GM19463 (cell line): Measurements from ENCODE around the gene ISYNA1.

Experiments used
- ATAC-seq: cut with Tn5 transposase; IDR thresholded peaks from one replicate; pipeline ENCODE4 v1.9.1; 2021; ENCODE audit warnings: mild to moderate bottlenecking, moderate library complexity; ENCODE audit not compliant: unreplicated experiment

The ISYNA1 gene

GRCh38 chr19:18433015-18433691 lies 4.8 kb downstream of the ISYNA1 start:
- ATAC-seq: no peak

- no peak for ATAC-seq
Observed at GRCh38 chr19:18432275-18433014, 5.5 kb downstream of the ISYNA1 start.

DNA sequence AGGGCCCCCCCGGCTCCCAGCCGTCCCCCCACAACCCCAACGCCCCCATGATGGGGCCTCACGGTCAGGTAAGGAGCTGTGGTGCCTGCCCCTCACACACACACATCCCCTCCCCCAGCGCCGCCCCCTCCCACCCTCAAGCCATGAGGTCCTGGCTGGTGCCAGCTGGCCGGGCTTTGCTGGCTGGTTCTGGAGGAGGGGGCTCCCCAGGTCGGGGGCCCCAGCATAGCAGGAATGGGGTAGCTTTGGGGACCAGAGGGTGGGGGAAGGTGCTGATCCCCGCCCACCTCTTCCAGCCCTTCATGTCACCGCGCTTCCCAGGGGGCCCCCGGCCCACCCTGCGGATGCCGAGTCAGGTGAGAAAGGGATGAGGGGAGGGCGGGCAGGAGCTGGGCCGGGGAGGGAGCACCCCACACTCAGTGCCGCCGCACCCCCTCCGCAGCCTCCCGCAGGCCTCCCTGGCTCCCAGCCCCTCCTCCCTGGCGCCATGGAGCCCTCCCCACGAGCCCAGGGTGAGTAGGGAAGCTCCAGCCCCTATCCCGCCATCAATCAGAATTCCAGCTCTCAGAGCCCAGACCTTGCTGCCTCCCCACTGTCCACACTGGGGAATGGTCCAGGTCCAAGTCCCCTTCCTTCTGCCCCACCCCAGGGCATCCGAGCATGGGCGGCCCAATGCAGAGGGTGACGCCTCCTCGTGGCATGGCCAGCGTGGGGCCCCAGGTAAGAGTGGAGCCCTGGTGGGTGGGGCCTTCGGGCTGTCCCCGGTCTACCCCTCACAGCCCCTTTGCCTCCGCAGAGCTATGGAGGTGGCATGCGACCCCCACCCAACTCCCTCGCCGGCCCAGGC lies 6.4 kb downstream of the ISYNA1 start:
- no peak for ATAC-seq

DNA sequence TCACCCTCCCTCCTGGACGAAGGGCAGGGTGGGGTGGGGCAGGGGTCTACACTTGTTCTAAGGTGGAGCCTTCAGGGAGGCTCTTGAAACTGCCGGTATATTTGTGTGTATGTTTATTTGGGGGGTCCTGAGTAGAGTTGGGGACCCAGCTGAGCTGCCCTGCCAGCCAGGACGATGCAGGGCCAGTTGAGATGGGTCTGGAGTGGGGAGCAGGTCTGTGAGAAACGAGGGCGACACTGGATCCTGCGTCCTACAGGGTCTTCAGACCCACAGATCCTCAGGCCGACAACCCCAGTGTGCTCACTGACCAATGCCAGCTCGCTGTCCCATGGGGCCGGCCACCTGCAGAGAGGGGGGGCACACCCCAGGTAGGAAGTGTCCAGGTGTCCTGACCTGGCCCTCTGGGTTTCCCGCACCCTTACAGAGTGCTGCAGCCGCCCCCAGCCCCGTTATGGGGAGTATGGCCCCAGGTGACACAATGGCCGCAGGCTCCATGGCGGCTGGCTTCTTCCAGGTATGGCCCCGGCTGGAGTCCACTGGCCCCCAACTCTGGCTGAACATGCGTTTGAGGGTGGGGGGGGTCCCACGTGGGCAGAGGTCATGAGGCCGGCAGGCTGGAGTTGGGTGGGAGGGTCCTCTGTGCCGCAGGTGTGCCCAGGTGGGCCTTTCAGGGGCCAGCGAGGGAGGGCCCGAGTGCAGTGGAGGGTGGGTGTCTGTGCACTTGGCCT lies 7.4 kb downstream of the ISYNA1 start:
- ATAC-seq: no peak

DNA sequence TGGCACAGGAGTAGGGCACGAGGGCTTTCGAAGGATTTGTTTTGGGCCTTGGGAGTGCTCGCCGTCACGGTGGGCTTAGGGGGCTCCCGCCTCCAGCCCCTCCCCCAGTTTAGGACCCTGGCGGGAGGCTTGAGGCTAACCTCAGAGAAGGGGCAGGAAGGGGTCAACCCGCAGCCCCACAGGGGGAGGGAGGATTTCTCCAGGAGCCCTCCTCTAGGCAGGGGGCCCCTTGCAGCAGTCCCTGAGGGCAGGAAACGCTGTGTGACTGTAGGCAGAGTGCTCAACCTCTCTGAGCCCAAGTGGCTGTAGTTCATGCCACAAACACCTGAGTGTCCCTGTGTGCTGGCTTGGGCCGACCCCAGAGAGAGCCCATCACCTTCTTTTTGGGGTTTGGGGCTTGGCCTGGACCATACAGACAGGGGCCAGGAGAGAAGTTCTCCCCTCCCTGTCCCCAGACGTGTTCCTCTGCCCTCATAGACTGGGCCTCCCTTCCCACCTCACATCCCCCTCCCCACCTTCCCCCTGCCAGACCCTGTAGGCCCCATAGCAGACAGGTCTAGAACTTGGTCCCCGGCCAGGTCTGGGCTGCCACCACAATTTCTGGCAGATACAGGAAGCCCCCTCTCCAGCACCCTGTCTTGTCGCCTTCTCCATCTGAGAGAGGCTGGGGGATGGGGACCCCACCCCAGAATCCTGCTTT lies 8.1 kb downstream of the ISYNA1 start:
- no peak for ATAC-seq

DNA sequence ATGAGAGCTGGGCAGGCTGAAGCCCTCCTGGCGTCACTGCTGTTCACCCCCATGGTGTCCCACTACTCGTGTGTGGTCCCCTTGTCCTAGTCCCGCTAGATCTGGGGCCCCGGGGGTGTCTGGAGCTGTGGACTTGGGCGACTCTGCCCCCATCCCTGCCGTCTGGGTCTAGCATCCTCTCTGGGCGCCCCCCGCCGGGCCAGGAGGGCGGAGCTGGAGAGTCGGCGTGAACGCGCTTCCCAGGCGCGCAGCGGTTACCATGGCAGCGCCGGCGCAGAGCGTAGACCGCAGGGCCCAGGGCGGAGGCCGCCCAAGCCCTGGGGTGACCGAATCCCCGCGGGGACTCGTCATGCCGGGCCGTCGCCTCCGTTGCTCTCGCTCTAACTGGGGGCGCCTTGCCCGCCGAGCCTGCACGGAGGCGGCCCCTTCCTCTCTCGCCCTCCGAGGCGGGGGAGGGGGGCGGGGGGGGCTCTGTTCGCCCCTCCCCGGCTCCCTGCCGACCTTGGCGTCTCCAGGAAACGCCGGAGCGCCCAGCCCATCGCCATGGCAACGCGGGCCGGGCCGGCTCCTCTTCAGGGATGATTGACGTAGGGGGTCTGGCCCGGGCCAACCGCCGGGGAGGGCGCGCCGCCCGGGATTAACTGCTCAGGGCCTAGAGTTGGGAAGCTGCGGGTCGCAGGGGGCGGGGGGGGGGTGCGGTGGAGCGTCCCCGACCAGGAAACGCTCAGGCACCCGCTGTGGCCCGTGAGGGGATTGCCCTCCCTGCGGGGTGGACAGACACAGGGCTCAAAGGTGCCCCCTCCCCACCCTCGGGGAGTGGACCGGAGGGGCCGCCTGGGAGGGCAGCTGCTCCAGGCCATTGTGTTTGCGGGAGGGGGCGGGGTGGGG lies 8.9 kb downstream of the ISYNA1 start:
- ATAC-seq: peak; percentile 83

GRCh38 chr19:18428173-18428786 lies 9.7 kb downstream of the ISYNA1 start:
- ATAC-seq: no peak

DNA sequence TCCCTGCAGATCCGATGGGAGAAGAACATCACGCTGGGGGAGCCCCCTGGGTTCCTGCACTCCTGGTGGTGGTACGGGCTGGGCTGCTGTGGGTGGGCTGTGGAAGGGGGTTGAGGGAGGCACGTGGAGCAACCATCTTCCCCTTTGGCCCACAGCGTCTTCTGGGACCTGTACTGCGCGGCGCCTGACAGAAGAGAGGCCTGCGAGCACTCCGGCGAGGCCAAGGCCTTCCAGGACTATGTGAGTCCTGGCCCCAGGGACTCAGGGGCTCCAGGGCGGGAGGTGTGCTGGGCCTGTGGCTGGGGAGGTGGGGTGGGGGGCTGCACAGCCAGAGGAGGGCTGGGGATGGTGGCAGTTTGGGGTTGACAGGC lies 10.2 kb downstream of the ISYNA1 start:
- no peak for ATAC-seq

- no peak for ATAC-seq
Observed at GRCh38 chr19:18427080-18427742, 10.7 kb downstream of the ISYNA1 start.

GRCh38 chr19:18426416-18426767 lies 11.5 kb downstream of the ISYNA1 start:
- ATAC-seq: no peak

DNA sequence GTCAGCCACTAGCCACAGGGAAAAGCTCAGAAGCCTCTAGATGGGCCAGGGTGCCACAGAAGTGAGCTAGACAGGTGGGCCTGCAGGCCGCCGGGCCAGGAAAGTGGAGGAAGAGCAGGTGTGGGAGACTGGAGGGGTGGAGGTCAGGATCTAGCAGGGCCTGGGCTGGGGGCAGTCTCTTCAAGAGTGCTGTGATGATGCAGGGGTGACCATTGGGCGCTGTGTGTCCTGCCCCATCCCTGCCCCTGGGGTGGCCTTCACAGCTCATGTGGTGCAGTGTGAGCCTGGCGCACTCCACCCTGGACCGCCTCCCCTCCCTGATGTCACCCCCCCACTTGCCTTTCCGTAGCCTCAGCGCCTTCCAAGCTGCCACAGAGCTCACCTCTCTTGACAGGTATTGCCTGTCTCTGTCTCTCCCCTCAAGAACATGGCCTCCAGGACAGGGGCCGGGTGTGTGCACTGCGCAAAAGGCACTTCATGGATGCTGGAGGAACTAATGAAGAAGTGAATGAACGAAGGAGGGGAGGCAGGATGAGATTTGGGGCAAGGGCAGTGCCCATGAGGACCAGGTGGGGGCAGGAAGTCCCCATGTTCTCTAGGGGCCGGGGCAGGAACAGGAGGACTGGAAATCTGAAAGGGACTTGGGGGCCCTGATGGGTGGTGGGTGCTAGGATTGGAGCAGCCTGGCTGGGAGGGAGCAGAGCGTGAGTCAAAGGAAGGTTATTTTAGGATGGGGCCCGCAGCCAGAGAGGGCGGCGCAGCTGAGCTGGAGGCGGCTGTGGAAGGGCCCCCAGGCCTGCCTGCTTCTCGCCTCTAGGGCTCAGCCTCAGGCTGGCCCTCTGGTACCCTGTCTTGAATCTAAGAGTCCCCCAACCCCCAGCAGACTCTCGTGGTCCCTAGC lies 12.2 kb downstream of the ISYNA1 start:
- no peak for ATAC-seq

GRCh38 chr19:18424890-18425514 lies 12.9 kb downstream of the ISYNA1 start:
- no peak for ATAC-seq

DNA sequence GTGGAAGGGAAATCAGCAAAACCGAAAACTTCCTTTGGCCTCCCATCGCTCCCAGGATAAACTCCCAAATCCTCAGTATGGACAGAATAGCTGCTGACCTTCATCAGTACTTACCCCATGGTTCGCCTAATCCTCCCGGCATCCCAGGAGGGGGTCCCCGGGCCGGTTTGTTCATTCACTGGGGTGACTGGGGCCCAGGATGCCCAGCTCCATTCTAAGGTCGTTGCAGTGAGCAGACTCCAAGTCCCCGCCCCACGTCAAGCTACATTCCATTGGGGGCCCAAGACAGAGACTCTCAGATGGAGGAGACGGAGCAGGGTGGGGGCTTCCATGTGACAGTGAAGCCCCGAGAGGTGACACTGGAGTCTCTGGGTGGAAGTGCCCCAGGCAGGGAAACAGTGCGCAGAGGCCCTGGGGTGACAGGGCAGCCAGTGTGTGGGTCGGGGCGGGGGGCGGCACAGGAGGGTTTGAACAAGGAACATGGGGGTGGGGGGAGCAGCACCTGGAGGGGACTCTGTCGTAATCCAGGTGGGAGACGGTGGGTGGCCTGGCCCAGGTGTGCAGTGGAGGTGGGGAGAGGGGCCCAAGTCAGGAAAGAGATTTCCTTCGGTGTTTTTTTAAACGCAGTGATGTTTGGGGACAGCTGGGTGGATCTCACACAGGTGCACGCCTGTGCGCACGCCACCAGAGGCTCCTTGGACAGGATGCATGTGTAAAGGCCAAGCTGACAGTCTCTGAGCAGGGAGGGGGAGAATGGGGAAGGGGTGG lies 13.6 kb downstream of the ISYNA1 start:
- no peak for ATAC-seq

DNA sequence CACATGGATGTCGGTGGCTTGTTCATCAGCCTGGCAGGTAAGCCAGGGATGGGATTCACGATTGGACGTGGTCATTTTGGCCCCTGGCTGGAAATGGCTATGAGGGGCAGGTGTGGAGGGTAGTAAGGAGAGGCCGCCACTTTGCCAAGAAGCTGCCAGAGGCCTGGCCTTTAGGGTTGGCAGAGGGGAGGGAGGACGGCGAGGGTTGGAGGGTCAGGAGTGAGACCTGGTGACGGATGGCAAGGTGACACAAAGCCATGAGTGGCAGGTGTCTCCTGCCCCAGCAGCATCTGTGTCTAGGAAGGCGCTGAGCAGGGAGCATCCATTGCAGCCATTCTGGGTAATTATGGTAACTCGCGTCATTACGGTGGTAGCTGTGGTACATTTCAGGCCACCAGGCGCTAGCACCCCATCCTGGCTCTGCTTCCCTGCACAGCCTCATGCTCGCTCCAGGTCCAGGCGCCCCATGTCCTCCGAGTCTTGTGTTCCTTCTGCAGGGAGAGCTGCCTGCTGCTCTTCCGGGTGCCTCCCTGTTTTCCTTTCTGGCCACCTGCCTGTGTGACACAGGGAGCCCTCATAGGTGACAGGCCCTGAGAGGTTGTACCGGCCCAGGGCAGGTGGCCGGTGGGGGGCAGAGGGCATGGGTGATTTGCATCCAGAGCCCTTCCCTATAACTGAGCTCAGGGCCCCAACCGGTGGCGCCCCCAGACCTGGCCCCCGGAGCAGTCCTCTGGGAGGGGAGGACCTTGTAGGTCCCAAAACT lies 14.5 kb downstream of the ISYNA1 start:
- ATAC-seq: no peak

DNA sequence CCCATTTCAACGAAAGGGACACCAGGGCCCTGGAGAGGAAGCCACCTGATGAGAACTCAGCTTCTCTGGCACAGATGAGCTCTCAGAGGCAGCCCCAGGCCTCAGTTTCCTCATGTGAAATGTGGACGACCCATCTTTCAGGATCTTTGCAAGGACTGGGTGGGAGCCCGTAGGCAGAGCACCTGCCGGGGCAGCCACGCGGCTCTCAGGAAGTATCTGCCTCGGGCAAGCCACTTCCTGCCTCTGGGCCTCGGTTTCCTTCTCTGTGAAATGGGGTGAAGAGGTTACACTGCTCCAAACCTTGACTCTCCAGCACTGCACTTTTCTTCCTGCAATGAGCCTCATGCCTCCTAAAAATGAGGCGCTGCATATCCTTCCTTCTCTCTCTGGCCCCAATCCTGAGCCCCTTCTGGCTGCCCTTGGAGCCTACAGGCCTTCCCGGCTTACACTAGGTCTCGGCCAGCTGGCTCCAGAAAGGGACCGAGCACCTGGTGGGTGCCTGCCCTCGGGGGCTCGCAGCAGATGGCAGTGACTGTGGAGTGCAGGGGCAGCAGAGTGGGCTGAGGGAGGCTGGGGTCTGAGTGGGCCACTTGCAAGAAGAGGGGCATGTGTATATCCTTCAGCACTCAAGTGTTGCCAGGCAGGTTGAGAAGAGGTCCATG lies 15.3 kb downstream of the ISYNA1 start:
- no peak for ATAC-seq
